Measurements from ENCODE around the gene PRRG4. TPM values are rescaled to one million over a fixed set of nuclear protein-coding genes. Genes with fewer than 3 reads are reported as not detected.

PRRG4 gene
- total RNA-seq, 1 donor: 0.36 TPM

DNA sequence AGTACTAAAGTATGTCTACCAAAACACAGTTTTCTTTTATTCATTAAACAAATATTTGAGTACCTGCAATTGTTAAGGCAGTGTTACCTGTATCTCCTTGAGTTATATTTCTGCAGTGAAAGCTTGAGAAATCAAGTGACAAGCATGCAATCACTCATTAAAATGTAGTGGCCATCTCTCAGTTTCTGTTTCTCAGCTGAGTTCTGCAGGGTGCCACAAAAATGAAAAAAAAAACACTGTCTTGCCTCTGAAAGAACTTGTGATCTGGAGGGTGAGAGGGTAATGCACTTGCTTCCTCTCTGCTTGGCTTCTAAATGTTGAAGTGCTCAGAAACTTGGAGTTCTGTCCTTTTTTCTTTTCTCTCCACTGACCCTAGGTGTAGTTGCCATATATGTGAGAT is 69.7 kb downstream of the PRRG4 start:
- no peak overlapping the region for H2AFZ ChIP-seq (ENCODE audit: low read length)
- H3K9me3 ChIP-seq (ENCODE audit: low read depth, low read length): no peaks in the 10 kb centered on the region
- H3K4me3 ChIP-seq (ENCODE audit: insufficient read depth, low read length): no peak overlapping the region
- TF ChIP-seq, protein P1, sequence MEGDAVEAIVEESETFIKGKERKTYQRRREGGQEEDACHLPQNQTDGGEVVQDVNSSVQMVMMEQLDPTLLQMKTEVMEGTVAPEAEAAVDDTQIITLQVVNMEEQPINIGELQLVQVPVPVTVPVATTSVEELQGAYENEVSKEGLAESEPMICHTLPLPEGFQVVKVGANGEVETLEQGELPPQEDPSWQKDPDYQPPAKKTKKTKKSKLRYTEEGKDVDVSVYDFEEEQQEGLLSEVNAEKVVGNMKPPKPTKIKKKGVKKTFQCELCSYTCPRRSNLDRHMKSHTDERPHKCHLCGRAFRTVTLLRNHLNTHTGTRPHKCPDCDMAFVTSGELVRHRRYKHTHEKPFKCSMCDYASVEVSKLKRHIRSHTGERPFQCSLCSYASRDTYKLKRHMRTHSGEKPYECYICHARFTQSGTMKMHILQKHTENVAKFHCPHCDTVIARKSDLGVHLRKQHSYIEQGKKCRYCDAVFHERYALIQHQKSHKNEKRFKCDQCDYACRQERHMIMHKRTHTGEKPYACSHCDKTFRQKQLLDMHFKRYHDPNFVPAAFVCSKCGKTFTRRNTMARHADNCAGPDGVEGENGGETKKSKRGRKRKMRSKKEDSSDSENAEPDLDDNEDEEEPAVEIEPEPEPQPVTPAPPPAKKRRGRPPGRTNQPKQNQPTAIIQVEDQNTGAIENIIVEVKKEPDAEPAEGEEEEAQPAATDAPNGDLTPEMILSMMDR (IDR thresholded peaks at IDR 0.05; ENCODE audit: extremely low read depth, low read depth, low read length): no peak
- peaks cover 7% of the 10 kb centered on the region for H4K20me1 ChIP-seq (ENCODE audit: insufficient read depth, low read length)
- DNase-seq (ENCODE audit: insufficient read length, low spot score, missing footprints): no peak
- H3K27me3 ChIP-seq (ENCODE audit: insufficient read depth, low read length): no peaks in the 10 kb centered on the region
- H3K4me1 ChIP-seq (ENCODE audit: insufficient read depth, low read length): no peaks in the 10 kb centered on the region
- H3K36me3 ChIP-seq (ENCODE audit: insufficient read depth, low read length): no peaks in the 10 kb centered on the region
- H3K27ac ChIP-seq (ENCODE audit: low read depth, low read length): no peak overlapping the region
- peaks cover 100% of the 10 kb centered on the region for H3K79me2 ChIP-seq (ENCODE audit: insufficient read depth, low read length)
- H3K4me2 ChIP-seq (ENCODE audit: insufficient read depth, low read length): no peak overlapping the region

GRCh38 chr11:32902089-32902665 is 72.5 kb downstream of the PRRG4 start:
- TF ChIP-seq, protein P1 (IDR thresholded peaks at IDR 0.05; ENCODE audit: extremely low read depth, low read depth, low read length): no peak
- no peak for DNase-seq (ENCODE audit: insufficient read length, low spot score, missing footprints)
- peaks cover 7% of the 10 kb centered on the region for H4K20me1 ChIP-seq (ENCODE audit: insufficient read depth, low read length)
- peaks cover 5% of the 10 kb centered on the region for H3K4me1 ChIP-seq (ENCODE audit: insufficient read depth, low read length)
- no peaks in the 10 kb centered on the region for H3K36me3 ChIP-seq (ENCODE audit: insufficient read depth, low read length)
- H3K79me2 ChIP-seq (ENCODE audit: insufficient read depth, low read length): peaks cover 96% of the 10 kb centered on the region
- no peaks in the 10 kb centered on the region for H3K27me3 ChIP-seq (ENCODE audit: insufficient read depth, low read length)
- H3K4me2 ChIP-seq (ENCODE audit: insufficient read depth, low read length): no peak overlapping the region
- no peaks in the 10 kb centered on the region for H3K9me3 ChIP-seq (ENCODE audit: low read depth, low read length)
- no peak overlapping the region for H3K4me3 ChIP-seq (ENCODE audit: insufficient read depth, low read length)
- no peak overlapping the region for H2AFZ ChIP-seq (ENCODE audit: low read length)
- H3K27ac ChIP-seq (ENCODE audit: low read depth, low read length): no peak overlapping the region

- H3K4me3 ChIP-seq (ENCODE audit: insufficient read depth, low read length): no peak overlapping the region
- H4K20me1 ChIP-seq (ENCODE audit: insufficient read depth, low read length): peaks cover 12% of the 10 kb centered on the region
- TF ChIP-seq, protein P1 (IDR thresholded peaks at IDR 0.05; ENCODE audit: extremely low read depth, low read depth, low read length): no peak
- H3K4me1 ChIP-seq (ENCODE audit: insufficient read depth, low read length): peaks cover 5% of the 10 kb centered on the region
- peaks cover 96% of the 10 kb centered on the region for H3K79me2 ChIP-seq (ENCODE audit: insufficient read depth, low read length)
- DNase-seq (ENCODE audit: insufficient read length, low spot score, missing footprints): no peak
- no peak overlapping the region for H2AFZ ChIP-seq (ENCODE audit: low read length)
- H3K27me3 ChIP-seq (ENCODE audit: insufficient read depth, low read length): no peaks in the 10 kb centered on the region
- no peak overlapping the region for H3K27ac ChIP-seq (ENCODE audit: low read depth, low read length)
- H3K9me3 ChIP-seq (ENCODE audit: low read depth, low read length): no peaks in the 10 kb centered on the region
- H3K36me3 ChIP-seq (ENCODE audit: insufficient read depth, low read length): no peaks in the 10 kb centered on the region
- H3K4me2 ChIP-seq (ENCODE audit: insufficient read depth, low read length): no peak overlapping the region
Measured at GRCh38 chr11:32905028-32905667, 75.4 kb downstream of the PRRG4 start.

Other genes starting within 250 kb of the PRRG4 start
- 350 and 378 TPM in 2 replicates for gene EIF3M, start 246.1 kb upstream of the PRRG4 start, total RNA-seq
- gene CCDC73, start 35.3 kb upstream of the PRRG4 start, total RNA-seq: not detected in 2 replicates
- 25.6 and 28.6 TPM in 2 replicates for gene QSER1, start 62.9 kb downstream of the PRRG4 start, total RNA-seq
- gene DEPDC7, start 186.0 kb downstream of the PRRG4 start, total RNA-seq: 13.3 and 14.5 TPM in 2 replicates
- gene TCP11L1, start 209.6 kb downstream of the PRRG4 start, total RNA-seq: 32.7 and 35.8 TPM in 2 replicates

Measured in osteoblast (primary cell).